GM12891 (cell line): ENCODE data around the gene PNPLA6.

Experiments
- POLR2A ChIP-seq: IDR thresholded peaks from 2 replicates; pipeline ENCODE4 v1.6.1; 2011; ENCODE audit warnings: low read depth, low read length, control low read depth
- SPI1 ChIP-seq: IDR thresholded peaks from 2 replicates; pipeline ENCODE4 v1.6.1; 2011; ENCODE audit warnings: low read depth, low read length, control low read depth
- TAF1 ChIP-seq: IDR thresholded peaks from 2 replicates; pipeline ENCODE4 v1.6.1; 2011; ENCODE audit warnings: low read depth, low read length, control low read depth

GRCh38 chr19:7515645-7516151 is 19.8 kb upstream of the PNPLA6 start, which contains the start of gene ZNF358:
- TF ChIP-seq SPI1, result no peak
- no peak for TF ChIP-seq TAF1
- no peak for TF ChIP-seq POLR2A
